Breast epithelium (tissue), 4 donors: ENCODE data around the gene ITGB8. TPM values are rescaled to one million over a fixed set of nuclear protein-coding genes. Genes with fewer than 3 reads are reported as not detected.

Experiments used
- DNase-seq, 2 donors: peaks; one replicate each; pipeline ENCODE4 v3.0.0-alpha.2; 2019; ENCODE audit warnings: low spot score in 2 of 2
- H3K27ac ChIP-seq, 2 donors: fragments of 200-600 bp; sonication (generic) in 1 of 2; one replicate each; pipeline ENCODE4 v1.5.1; 2016 to 2019; ENCODE audit warnings: mild to moderate bottlenecking in 1 of 2
- H3K27me3 ChIP-seq, 2 donors: fragments of 200-600 bp; sonication (generic) in 1 of 2; one replicate each; pipeline versions ENCODE4 v1.5.1 to v1.6.0; 2017 to 2019; ENCODE audit warnings: control low read depth in 1 of 2, mild to moderate bottlenecking in 1 of 2
- H3K36me3 ChIP-seq: fragments of 200-600 bp; one replicate; pipeline ENCODE4 v1.5.1; 2019
- H3K4me1 ChIP-seq, 2 donors: fragments of 200-600 bp; sonication (generic); one replicate each; pipeline ENCODE4 v1.5.1; 2016 to 2019; ENCODE audit warnings: control low read depth in 1 of 2
- H3K4me3 ChIP-seq, 3 donors: fragments of 200-600 bp; sonication (generic); 1 replicate in 2 of 3; 2 replicates in 1 of 3; pipeline ENCODE4 v1.5.1; 2016 to 2019; ENCODE audit warnings: mild to moderate bottlenecking in 3 of 3, moderate library complexity in 2 of 3
- H3K9me3 ChIP-seq, 2 donors: fragments of 200-600 bp; sonication (generic) in 1 of 2; one replicate each; pipeline ENCODE4 v1.5.1; 2016 to 2019; ENCODE audit warnings: control low read depth in 1 of 2
- POLR2A ChIP-seq: fragments of 450-650 bp; IDR thresholded peaks from one replicate; pipeline ENCODE4 v1.6.1; 2016; ENCODE audit warnings: antibody characterized with exemption, mild to moderate bottlenecking, moderate library complexity
- POLR2AphosphoS5 ChIP-seq, 3 donors: sonication (generic); formaldehyde crosslinking; IDR thresholded peaks; one replicate each; pipeline ENCODE4 v1.6.1; 2017; ENCODE audit warnings: antibody characterized with exemption in 3 of 3
- intact Hi-C: fragments of 100-400 bp; cut with DNase I; formaldehyde crosslinking; loops from one replicate; pipeline ENCODE4 v1.15.1; 2023; ENCODE audit warnings: low total_unique reads
- total RNA-seq, 3 donors: library from RNA; depleted of rRNA; stranded (reverse); fragments of >200 nt; gene quantifications; one replicate each; pipeline ENCODE4 v1.1.0, GENCODE V29; 2016
- TF ChIP-seq, protein P1 (sequence below), 3 donors: fragments of 450-650 bp; IDR thresholded peaks; one replicate each; pipeline ENCODE4 v1.5.1; 2016 to 2017; ENCODE audit warnings: antibody characterized with exemption in 3 of 3, mild to moderate bottlenecking in 3 of 3, moderate library complexity in 3 of 3

The ITGB8 gene
- total RNA-seq, 3 donors from 2014 or later: 1.6 to 154 (median 52.1) TPM

DNA sequence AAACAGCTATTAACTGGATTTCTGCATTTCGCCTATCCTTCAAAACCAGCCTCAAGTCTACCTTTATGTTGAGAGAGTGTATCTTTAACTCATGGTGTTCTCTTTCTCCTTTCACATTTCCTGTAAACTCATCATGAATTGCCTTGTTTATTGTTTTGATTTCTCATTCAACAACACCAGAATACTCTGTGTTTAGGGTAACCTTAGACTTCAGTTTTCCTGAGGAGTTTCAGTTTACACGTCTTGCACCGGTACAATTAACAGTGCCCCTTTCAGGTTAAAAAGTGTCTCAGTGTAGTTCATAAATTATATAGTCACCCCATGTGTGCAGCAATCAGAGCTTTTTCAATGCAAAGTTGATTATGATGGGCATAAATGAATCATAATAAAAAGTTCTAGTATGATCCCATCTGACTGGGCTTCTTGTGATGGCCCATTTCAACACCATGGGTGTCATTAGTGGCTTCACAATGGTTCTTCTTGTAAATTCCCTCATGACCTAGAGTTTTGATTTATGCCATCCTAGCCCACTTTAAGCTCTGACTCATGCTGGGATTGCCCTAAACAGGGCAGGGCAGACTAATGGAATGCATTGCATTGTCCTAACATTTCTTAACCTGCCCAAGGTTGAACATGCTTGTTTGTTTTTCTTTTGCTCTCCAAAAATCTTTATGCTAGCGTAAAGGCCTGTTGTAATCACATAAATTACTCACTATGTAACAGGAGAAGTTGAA lies 22.0 kb downstream of the ITGB8 start:
- H3K36me3 ChIP-seq: no peaks in the 10 kb centered on the region
- no peaks in the 10 kb centered on the region for H3K27me3 ChIP-seq
- peak in 1 of 2 donors; percentile 57 for DNase-seq
- intact Hi-C loops: loop anchor here (5.0 kb wide), 1 partner anchor 590 kb away; no protein-coding TSS in a partner anchor
- peak overlapping the region; percentile 77 to 85 for H3K27ac ChIP-seq
- H3K4me3 ChIP-seq: no peak overlapping the region
- TF ChIP-seq POLR2AphosphoS5 (IDR thresholded peaks at IDR 0.05): peak in 1 of 3 donors; percentile 70
- TF ChIP-seq, protein P1, sequence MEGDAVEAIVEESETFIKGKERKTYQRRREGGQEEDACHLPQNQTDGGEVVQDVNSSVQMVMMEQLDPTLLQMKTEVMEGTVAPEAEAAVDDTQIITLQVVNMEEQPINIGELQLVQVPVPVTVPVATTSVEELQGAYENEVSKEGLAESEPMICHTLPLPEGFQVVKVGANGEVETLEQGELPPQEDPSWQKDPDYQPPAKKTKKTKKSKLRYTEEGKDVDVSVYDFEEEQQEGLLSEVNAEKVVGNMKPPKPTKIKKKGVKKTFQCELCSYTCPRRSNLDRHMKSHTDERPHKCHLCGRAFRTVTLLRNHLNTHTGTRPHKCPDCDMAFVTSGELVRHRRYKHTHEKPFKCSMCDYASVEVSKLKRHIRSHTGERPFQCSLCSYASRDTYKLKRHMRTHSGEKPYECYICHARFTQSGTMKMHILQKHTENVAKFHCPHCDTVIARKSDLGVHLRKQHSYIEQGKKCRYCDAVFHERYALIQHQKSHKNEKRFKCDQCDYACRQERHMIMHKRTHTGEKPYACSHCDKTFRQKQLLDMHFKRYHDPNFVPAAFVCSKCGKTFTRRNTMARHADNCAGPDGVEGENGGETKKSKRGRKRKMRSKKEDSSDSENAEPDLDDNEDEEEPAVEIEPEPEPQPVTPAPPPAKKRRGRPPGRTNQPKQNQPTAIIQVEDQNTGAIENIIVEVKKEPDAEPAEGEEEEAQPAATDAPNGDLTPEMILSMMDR (IDR thresholded peaks at IDR 0.05): no peak
- H3K9me3 ChIP-seq: no peaks in the 10 kb centered on the region
- H3K4me1 ChIP-seq: peaks cover 0 to 5% of the 10 kb centered on the region in 2 donors

DNA sequence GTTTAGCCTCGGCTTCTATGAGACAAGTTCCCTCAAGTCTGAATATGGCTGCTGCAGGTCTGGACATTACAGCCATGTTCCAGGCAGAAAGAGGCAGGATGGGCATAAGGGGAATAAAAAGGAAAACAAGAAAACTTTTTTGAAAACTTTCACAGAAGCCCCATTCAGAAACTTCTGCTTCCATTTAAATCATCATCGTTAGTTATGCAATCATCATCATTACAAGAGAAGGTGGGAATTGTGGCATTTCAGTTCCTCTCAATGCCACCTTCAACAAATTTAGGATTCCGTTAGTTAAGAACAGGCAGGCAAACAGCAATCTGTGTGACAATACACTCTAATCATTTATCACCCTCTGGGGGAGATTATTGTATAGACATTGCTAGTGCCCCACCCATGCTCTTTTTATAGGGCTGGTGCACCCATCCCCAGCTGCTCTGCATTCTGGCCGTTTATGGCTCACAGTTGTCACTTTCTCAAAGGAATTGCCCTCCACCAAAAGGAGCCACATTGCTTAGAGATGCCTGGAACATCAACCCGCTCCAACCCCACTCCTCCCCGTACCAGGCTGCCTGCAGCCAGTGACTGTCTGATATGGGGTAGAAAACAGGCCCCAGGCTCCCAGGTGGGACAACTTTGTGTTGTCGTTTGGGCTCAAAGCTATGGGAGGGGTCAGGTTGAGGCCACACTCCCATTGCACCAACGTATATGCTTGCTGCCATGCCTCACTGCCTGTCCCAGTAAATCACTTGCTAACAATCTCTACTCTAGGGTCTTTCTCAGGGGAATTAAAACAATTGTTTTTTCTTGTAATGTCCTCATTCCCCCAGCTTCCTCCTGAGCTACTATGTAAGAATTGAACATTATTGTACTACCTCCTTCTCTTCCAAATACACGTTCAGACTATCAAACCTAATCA lies 24.2 kb downstream of the ITGB8 start:
- no peak for DNase-seq
- no peaks in the 10 kb centered on the region for H3K9me3 ChIP-seq
- H3K27ac ChIP-seq: peak overlapping the region; percentile 69 to 85
- intact Hi-C loops: loop anchor here (5.0 kb wide), 1 partner anchor 593 kb away; no protein-coding TSS in a partner anchor
- no peak overlapping the region for H3K4me3 ChIP-seq
- no peaks in the 10 kb centered on the region for H3K36me3 ChIP-seq
- no peaks in the 10 kb centered on the region for H3K27me3 ChIP-seq
- H3K4me1 ChIP-seq: peaks cover 0 to 5% of the 10 kb centered on the region in 2 donors
- TF ChIP-seq, protein P1 (IDR thresholded peaks at IDR 0.05): no peak
- TF ChIP-seq POLR2A: no peak
- no peak for TF ChIP-seq POLR2AphosphoS5 (IDR thresholded peaks at IDR 0.05)

DNA sequence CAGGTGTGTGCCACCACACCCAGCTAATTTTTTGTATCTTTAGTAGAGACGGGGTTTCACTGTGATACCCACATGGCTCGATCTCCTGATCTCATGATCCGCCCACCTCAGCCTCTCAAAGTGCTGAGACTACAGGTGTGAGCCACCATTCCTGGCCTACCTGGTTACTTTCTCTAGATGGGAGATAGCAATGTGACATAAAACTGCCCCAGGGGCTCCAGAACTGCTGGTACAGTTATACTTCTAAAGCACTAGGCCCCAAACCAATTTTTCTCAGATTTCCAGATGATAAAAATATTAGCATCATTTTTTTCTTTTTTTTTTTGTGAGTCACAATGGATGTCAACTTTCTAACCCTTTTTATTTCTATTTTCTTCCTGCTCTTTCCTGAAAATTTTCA lies 27.4 kb downstream of the ITGB8 start:
- peaks cover 0 to 5% of the 10 kb centered on the region in 2 donors for H3K4me1 ChIP-seq
- no peaks in the 10 kb centered on the region for H3K27me3 ChIP-seq
- H3K27ac ChIP-seq: no peak overlapping the region
- no peaks in the 10 kb centered on the region for H3K36me3 ChIP-seq
- TF ChIP-seq, protein P1 (IDR thresholded peaks at IDR 0.05): no peak
- TF ChIP-seq POLR2AphosphoS5 (IDR thresholded peaks at IDR 0.05) (no peak), POLR2A (no peak)
- H3K4me3 ChIP-seq: no peak overlapping the region
- no peaks in the 10 kb centered on the region for H3K9me3 ChIP-seq
- intact Hi-C loops: no loop called here
- no peak for DNase-seq

DNA sequence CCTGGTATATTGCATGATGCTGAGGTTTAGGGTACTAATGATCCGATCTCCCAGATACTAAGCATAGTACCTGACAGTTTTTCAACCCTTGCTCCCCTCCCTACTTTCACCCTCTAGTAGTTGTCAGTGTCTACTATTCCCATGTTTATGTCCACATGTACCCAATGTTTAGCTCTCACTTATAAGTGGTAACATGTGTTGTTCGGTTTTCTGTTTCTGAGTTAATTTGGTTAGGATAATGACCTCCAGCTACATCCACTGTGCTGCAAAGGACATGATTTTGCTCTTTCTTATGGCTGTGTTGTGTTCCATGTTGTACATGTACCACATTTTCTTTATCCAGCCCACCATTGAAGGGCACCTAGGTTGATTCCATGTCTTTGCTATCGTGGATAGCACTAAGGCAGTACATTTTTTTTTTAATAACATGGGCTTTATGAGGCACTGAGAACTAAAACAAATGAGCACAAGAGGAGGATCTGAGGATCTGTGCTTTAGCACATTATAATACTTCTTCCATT lies 28.1 kb downstream of the ITGB8 start:
- no peak for DNase-seq
- Histone ChIP-seq H3K27me3 (no peaks in the 10 kb centered on the region), H3K36me3 (no peaks in the 10 kb centered on the region), H3K4me1 (peaks cover 0 to 5% of the 10 kb centered on the region in 2 donors), H3K4me3 (no peak overlapping the region), H3K27ac (no peak overlapping the region), H3K9me3 (no peaks in the 10 kb centered on the region)
- TF ChIP-seq POLR2AphosphoS5 (IDR thresholded peaks at IDR 0.05) (no peak), POLR2A (no peak)
- TF ChIP-seq, protein P1 (IDR thresholded peaks at IDR 0.05): no peak
- intact Hi-C loops: no loop called here
